Right lung (tissue), 5 donors: Measurements from ENCODE around the gene ZDHHC8. TPM values are rescaled to one million over a fixed set of nuclear protein-coding genes. Genes with fewer than 3 reads are reported as not detected.
A peak's percentile ranks its signal among the peaks of the same experiment; 100 is the strongest.
"Not testable (repeated sequence)": the region's sequence is repeated elsewhere in the genome, so short reads cannot be mapped to it uniquely, and the experiment has no call there.

Source experiments
- DNase-seq, 2 donors: peaks; one replicate each; pipeline ENCODE4 v3.0.0-alpha.2; 2013
- polyA plus RNA-seq, 5 donors: library from polyadenylated mRNA; unstranded; fragments of 120-200 nt; gene quantifications; one replicate each; pipeline versions ENCODE4 v1.2.1 to v1.2.3, GENCODE V29; 2013; ENCODE audit warnings: inconsistent platforms in 1 of 5, low replicate concordance in 1 of 5; ENCODE audit not compliant: insufficient read length in 5 of 5, insufficient read depth in 1 of 5

The ZDHHC8 gene
- polyA plus RNA-seq, 5 donors: 27.5 to 61.1 (median 46.6) TPM

GRCh38 chr22:20156611-20157429 is 25.2 kb downstream of the ZDHHC8 start:
- DNase-seq: peak; percentile 62 to 82

GRCh38 chr22:20157430-20158183 is 26.0 kb downstream of the ZDHHC8 start:
- no peak for DNase-seq

GRCh38 chr22:20158391-20159036 is 26.9 kb downstream of the ZDHHC8 start:
- no peak for DNase-seq

- no peak for DNase-seq
These were observed 27.5 kb downstream of the ZDHHC8 start for GRCh38 chr22:20159076-20159475.

- not testable (repeated sequence) for DNase-seq
These were observed 27.9 kb downstream of the ZDHHC8 start for GRCh38 chr22:20159531-20159930.

- DNase-seq: no peak
These were observed 28.4 kb downstream of the ZDHHC8 start for GRCh38 chr22:20160041-20160440.

- DNase-seq: no peak
These were observed 33.3 kb downstream of the ZDHHC8 start for GRCh38 chr22:20164863-20165262.

GRCh38 chr22:20165421-20165820 is 33.8 kb downstream of the ZDHHC8 start:
- DNase-seq: no peak

- no peak for DNase-seq
These were observed 34.3 kb downstream of the ZDHHC8 start for GRCh38 chr22:20165913-20166312.

- DNase-seq: no peak
These were observed 35.1 kb downstream of the ZDHHC8 start for GRCh38 chr22:20166703-20167102.

- DNase-seq: no peak
These were observed 36.2 kb downstream of the ZDHHC8 start for GRCh38 chr22:20167643-20168322.

- DNase-seq: no peak
These were observed 37.7 kb downstream of the ZDHHC8 start for GRCh38 chr22:20169253-20169822.

- no peak for DNase-seq
These were observed 38.6 kb downstream of the ZDHHC8 start for GRCh38 chr22:20170170-20170569.

- no peak for DNase-seq
These were observed 39.9 kb downstream of the ZDHHC8 start for GRCh38 chr22:20171288-20172140.

- DNase-seq: no peak
These were observed 40.6 kb downstream of the ZDHHC8 start for GRCh38 chr22:20172141-20172613.

- DNase-seq: no peak
These were observed 41.6 kb downstream of the ZDHHC8 start for GRCh38 chr22:20173246-20173645.

- no peak for DNase-seq
These were observed 42.2 kb downstream of the ZDHHC8 start for GRCh38 chr22:20173772-20174171.

- no peak for DNase-seq
These were observed 43.4 kb downstream of the ZDHHC8 start for GRCh38 chr22:20174785-20175596.

GRCh38 chr22:20175597-20175900 is 43.9 kb downstream of the ZDHHC8 start:
- no peak for DNase-seq
